GM13976 (cell line): ENCODE data around the gene HPSE2.

Experiments
- DNase-seq: peaks from one replicate; pipeline ENCODE4 v3.0.0; 2012; ENCODE audit warnings: low spot score
- in situ Hi-C: fragments of 300-500 bp; cut with MboI; formaldehyde crosslinking; loops from one replicate; pipeline ENCODE4 v1.12.0; 2022; ENCODE audit warnings: low sequenced_read_pairs, mixed read lengths, inconsistent platforms; ENCODE audit not compliant: unreplicated experiment
- TF ChIP-seq, protein P1 (sequence below): IDR thresholded peaks from 2 replicates; pipeline ENCODE4 v1.5.1; 2012; ENCODE audit warnings: borderline replicate concordance, mild to moderate bottlenecking; ENCODE audit not compliant: insufficient read depth; ENCODE audit errors: extremely low read depth, missing control alignments, control extremely low read depth

Gene HPSE2

DNA sequence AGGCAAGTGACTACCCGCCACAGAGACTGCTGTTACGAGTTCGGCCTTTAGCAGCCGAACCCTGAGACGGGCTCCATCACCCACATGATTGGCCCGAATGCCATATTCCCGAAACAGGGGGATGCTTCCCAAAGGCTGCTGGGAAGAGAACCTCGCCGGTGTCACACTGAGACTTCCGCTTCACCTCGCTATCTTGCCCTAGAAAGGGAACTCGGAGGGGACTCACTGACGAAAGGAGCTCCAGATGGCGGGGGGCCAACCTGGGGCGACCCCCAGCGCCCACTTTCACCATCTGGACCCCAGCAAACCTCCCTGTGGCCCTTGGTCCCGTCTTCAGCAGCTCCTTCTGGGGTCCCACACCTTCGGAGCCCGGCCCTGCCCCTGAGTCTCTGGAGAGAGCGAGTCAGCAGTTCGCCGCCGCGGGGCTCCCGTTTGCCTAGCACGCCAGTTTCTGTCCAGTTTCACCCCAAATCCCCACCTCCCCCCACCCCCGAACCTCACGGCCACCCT, 789.4 kb downstream of the HPSE2 start:
- TF ChIP-seq, protein P1, sequence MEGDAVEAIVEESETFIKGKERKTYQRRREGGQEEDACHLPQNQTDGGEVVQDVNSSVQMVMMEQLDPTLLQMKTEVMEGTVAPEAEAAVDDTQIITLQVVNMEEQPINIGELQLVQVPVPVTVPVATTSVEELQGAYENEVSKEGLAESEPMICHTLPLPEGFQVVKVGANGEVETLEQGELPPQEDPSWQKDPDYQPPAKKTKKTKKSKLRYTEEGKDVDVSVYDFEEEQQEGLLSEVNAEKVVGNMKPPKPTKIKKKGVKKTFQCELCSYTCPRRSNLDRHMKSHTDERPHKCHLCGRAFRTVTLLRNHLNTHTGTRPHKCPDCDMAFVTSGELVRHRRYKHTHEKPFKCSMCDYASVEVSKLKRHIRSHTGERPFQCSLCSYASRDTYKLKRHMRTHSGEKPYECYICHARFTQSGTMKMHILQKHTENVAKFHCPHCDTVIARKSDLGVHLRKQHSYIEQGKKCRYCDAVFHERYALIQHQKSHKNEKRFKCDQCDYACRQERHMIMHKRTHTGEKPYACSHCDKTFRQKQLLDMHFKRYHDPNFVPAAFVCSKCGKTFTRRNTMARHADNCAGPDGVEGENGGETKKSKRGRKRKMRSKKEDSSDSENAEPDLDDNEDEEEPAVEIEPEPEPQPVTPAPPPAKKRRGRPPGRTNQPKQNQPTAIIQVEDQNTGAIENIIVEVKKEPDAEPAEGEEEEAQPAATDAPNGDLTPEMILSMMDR, result no peak
- DNase-seq, result no peak
- in situ Hi-C loops, result no loop called here

GRCh38 chr10:98445200-98445812, 790.3 kb downstream of the HPSE2 start:
- DNase-seq, result no peak
- in situ Hi-C loops, result no loop called here
- TF ChIP-seq, protein P1, result no peak

DNA sequence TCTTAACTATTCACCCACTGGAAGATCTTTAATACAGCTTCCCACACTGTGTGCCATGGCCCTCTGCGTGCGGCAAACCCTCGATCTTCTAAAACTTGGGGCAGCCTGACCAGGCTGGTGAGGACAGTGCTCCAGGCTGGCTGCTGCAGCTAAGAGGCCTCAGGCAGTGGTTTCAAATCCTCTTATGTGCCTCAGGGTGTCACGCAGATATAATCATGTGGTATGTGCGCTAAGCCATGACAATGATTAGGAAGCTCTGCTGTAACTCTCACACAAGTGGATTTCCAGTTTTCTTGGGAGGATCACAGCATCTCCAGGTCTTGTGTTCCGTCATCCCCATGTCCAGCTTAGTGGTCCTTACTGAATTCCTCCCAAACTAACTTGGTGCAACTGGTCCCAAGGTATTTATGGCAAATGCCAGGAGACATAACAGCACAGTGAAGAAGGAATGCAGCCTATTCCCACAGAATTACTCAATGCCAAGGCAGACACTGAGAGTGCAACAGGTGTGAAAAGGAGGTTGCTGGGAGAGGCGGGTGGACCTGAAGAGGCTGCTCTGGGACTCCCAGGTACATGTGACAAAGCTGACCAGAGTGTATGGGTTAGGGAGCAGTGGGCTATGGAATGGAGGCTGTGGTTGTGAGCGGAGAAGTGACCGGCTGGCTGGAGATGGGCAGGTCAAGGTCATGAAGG, 791.2 kb downstream of the HPSE2 start:
- no peak for DNase-seq
- in situ Hi-C loops, result no loop called here
- TF ChIP-seq, protein P1, result no peak

DNA sequence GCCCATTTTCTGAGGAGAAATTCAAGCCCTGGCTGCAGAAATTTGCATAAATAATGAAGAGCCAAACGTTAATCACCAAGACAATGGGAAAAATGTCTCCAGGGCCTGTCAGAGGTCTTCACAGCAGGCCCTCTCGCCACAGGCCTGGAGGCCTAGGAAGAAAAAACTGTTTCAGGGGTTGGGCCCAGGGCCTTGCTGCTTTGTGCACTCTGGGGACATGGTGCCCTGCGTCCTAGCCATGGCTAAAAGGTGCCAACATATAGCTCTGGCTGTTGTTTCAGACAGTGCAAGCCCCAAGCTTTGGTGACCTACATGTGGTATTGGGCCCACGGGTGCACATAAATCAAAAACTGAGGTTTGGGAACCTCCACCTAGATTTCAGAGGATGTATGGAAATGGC, 796.9 kb downstream of the HPSE2 start:
- no peak for DNase-seq
- TF ChIP-seq, protein P1, result no peak
- in situ Hi-C loops, result no loop called here

- TF ChIP-seq, protein P1, result no peak
Observed at GRCh38 chr10:98436704-98437103, 798.9 kb downstream of the HPSE2 start.

DNA sequence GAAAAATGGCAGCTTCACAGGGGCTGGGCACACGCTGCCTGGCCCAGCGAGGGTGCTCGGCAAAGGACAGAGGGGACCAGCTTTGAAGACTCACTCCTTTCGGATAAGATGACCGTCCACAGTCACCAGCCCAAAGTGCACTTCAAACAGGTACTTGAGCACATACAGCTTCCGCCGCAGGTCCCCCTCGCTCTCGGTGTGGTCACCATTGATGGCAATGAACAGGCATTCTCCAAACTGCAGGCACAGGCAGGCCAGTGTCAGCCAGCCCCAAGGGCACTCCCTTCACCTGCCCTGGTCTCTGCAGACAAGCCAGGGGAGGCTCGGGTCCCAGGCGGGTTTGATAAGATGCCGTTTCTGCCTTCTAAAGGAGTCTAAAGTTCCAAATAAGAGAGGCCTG, 800.5 kb downstream of the HPSE2 start:
- DNase-seq, result peak; percentile 6
- TF ChIP-seq, protein P1, result no peak
- in situ Hi-C loops, result no loop called here

More at GRCh38 chr10:98436704-98437103, 798.9 kb downstream of the HPSE2 start:
- DNase-seq, result no peak
- in situ Hi-C loops, result no loop called here
